Myocyte (in vitro differentiated cells): ENCODE results near the gene DAPK1. TPM values are rescaled to one million over a fixed set of nuclear protein-coding genes. Genes with fewer than 3 reads are reported as not detected.

ENCODE experiments used
- DNase-seq: peaks from one replicate; pipeline ENCODE4 v3.0.0-alpha.2; 2012; ENCODE audit warnings: low read depth
- total RNA-seq: library from RNA; depleted of rRNA; stranded (reverse); fragments of >200 nt; gene quantifications from 2 replicates; pipeline ENCODE4 v1.2.3, GENCODE V29; 2014

Gene DAPK1
- total RNA-seq, 1 donor from 2014 or later = 68.3 TPM

DNA sequence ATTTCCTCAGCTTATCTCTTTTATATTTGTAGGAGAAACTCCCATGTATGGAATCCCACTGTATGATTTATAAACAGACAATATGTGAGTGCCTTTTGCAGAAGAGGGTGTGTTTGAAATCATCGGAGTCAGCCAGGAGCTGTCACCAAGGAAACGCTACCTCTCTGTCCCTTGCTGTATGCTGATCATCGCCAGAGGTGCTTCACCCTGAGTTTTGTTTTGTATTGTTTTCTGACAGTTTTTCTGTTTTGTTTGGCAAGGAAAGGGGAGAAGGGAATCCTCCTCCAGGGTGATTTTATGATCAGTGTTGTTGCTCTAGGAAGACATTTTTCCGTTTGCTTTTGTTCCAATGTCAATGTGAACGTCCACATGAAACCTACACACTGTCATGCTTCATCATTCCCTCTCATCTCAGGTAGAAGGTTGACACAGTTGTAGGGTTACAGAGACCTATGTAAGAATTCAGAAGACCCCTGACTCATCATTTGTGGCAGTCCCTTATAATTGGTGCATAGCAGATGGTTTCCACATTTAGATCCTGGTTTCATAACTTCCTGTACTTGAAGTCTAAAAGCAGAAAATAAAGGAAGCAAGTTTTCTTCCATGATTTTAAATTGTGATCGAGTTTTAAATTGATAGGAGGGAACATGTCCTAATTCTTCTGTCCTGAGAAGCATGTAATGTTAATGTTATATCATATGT, 210.3 kb downstream of the DAPK1 start:
- DNase-seq = peak; percentile 32

DNA sequence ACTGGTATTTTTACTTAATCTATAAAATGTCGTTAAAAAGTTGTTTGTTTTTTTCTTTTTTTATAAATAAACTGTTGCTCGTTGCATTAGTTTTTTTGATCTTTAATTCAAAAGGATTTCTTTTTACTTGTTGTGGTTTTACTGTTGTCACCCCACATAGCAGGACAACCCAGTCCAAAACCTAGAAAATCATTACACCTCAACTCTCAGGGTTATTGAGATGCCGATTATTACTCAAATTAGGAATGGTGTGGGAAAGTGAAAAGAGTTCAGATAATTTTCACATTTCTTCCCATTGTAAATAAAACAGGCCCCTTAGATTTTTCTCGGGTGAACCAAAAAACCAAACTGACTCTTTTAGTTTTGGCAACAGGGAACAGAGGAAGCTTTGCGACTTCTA, 210.9 kb downstream of the DAPK1 start:
- no peak for DNase-seq

DNA sequence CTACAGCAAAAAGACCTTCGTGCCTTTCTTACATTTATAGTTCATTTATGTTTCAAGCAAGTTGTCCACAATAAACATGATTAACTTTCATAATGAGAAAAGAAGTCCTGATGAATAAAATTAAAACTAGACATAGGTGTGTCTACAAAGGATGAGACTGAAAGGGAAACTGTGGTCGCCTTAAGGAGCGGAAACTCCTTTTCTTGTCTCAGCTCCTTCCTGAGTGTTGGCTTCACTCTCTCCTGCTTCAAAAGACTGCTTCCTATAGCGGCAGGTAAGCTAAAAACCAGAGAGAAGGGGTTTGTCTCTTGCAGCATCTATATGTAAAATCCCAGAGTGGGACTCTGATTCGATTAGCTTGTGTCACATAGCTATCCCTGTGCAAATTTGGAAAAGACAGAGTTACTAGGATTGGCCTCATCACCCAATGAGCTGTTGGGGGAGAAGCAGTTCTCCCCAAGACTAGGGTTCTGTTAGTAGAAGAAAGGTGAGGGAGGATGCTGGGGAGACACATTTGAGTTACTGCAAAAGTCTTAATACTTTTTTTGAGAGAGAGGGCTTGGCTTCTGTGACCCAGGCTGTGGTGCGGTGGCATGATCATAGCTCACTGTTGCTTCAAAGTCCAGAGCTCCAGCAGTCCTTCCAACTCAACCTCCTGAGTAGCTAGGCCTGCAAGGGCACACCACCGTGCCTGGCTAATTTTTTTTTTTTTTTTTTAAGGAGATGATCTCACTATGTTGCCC, 211.5 kb downstream of the DAPK1 start:
- DNase-seq = no peak

- no peak for DNase-seq
These were observed 212.8 kb downstream of the DAPK1 start for GRCh38 chr9:87710443-87710842.

- DNase-seq = peak; percentile 87
These were observed 214.5 kb downstream of the DAPK1 start for GRCh38 chr9:87711857-87712800.

- DNase-seq = no peak
These were observed 215.2 kb downstream of the DAPK1 start for GRCh38 chr9:87712801-87713277.

DNA sequence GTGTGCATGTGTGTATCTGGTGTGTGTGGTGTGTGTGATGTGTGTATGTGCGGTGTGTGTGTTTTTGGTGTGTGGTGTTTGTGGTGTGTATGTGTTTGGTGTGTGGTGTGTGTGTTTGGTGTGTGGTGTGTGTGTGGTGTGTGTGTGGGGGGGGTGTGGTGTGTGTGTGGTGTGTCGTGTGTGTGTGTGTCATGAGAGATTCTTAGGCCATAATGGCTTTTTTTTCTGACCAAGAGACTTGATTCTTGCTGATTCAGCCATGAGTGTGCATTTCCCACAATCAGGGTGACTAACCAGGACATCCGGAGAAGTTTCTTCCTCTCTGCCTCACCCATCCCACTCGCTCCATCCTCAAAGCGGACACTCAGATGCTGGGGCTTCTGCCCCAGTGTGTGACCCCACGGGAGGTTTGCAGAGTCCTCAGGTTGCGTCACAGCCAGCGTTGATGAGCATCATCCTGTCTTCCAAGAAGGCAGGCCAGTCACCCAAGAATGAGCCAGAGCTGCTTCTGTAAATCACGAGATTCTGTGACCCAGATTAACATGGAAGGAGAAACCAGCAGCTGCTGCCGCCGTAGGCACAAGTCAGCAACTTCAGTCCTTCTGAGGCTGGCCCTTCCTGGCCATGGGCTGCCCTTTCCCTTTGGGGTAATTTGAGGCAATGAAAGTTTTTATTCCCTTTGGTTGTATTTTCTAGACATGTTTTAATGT, 215.8 kb downstream of the DAPK1 start:
- DNase-seq = peak; percentile 94

- DNase-seq = no peak
These were observed 216.3 kb downstream of the DAPK1 start for GRCh38 chr9:87713988-87714330.

DNA sequence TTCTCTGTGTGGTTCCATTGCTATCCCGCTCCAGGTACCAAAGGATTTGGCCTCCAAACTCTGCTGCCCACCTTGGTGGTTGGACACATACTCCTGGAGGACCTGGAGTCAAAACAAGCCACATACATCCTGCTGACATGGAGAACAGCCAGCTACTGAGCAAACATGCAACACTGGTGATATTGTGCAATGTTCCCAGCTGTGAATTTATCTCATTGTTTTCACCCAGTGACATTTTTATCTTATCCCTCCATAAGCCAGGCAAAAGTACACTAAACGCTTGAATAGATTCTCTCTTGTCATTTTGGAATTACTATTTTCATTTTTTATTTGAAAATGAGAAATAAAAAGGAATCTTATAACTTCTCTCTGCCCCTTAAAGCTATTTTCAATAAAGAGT, 217.2 kb downstream of the DAPK1 start:
- peak; percentile 77 for DNase-seq

DNA sequence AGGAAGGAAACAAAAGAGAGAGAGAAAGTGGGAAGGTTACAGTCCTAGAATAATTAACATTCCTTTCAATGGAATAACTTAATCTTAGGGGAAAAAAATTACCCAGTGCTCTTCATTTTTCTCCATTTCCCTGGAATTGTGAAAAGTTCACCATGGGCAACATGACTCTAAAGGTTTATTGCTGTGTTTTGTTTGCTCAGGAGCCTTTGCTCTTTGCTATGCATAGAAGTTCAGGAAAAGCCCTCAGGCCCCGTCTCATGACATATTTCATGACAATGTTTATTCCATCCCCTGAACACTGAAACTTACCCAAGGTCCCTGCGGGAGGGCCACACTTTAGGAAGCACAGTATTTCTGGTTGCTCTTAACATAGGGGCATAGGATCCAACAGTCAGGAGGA, 218.5 kb downstream of the DAPK1 start:
- no peak for DNase-seq

DNA sequence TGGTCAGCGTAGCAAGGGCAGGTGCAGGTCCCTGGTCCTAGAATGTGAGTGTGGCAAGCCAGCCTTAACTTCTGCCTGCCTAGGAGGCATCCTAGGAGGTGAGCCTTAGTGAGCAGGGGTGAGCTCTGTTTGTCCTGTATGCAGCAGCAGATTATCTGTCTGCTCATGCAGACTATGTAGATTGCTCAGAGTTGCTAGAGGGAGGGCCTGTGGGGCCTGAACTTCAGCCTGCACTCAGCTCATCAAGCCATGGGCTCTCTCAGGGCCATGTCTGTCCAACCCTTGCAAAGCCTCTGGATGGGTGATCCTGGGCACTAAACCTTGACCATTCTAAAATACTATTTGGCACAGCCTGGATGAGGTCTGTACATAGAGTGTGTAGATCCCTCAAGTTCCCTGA, 219.8 kb downstream of the DAPK1 start:
- DNase-seq = no peak

- DNase-seq = no peak
These were observed 220.6 kb downstream of the DAPK1 start for GRCh38 chr9:87718231-87718630.

DNA sequence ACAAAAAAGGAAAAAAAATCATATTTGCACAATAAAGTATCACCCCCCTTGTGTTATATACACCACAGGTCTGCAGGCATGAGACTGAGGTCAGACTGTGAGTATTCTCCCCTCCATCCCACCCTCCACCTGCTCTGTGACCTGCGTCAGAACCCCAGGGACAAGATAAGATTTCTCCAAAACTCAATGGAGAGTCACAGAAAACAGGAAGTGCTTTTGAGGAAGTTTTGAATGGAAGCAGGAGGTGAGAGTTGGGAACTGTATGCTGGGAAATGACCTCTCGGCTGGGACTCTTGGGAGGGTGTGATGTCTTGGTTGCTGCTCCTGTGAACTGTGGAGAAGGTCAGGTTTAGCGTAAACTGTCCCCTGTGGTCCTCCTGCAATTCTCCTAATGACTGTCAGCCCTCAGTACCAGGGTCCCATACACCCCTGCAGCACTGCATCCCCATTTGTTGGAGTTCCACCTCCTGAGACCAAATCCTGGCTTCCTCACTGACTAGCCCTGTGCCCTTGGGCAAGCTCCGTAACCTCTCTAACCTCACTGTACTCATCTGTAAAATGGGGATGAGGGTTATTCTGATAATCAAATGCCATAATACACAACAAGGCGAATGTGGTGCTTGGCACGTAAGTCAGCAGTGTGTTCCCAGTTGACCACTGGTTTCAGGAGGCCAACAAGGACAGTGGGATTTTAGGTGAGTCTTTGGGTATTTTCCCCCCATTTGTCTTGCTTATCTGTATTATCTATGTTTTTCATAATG, 221.4 kb downstream of the DAPK1 start:
- no peak for DNase-seq

- no peak for DNase-seq
These were observed 222.5 kb downstream of the DAPK1 start for GRCh38 chr9:87720173-87720572.

GRCh38 chr9:87722393-87723088, 224.9 kb downstream of the DAPK1 start:
- no peak for DNase-seq

- DNase-seq = peak; percentile 42
These were observed 227.8 kb downstream of the DAPK1 start for GRCh38 chr9:87725356-87725899.

DNA sequence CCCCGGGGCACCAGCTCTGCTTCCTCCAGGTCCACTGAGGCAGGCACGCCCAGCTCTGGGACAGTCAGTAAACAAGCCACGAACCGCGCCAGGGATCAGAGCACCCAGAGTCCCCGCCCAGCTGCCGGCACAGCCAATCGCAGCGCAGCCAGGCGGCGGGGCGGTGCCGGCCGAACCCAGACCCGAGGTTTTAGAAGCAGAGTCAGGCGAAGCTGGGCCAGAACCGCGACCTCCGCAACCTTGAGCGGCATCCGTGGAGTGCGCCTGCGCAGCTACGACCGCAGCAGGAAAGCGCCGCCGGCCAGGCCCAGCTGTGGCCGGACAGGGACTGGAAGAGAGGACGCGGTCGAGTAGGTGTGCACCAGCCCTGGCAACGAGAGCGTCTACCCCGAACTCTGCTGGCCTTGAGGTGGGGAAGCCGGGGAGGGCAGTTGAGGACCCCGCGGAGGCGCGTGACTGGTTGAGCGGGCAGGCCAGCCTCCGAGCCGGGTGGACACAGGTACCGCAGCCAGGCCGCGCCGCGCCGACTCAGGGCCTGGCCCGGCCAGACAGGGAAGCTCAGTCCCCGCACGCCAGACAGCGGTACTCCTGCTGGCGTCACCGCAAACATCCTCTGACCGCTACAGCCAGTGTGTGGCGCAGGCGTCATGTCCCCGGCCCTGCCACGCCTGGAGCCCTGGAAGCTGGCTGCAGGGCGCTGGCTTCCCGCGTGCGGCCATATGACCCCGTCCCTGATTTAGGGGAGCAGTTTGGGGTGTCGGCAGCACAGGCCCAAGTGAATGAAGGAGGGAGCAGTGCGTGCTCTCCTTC, 228.4 kb downstream of the DAPK1 start, which contains the start of gene CTSL:
TSS of gene CTSL (plus strand) at position 220 of the 810 bp plus-strand sequence. CDS start 1,485 bp downstream, outside the sequence.
- DNase-seq = peak; percentile 90

DNA sequence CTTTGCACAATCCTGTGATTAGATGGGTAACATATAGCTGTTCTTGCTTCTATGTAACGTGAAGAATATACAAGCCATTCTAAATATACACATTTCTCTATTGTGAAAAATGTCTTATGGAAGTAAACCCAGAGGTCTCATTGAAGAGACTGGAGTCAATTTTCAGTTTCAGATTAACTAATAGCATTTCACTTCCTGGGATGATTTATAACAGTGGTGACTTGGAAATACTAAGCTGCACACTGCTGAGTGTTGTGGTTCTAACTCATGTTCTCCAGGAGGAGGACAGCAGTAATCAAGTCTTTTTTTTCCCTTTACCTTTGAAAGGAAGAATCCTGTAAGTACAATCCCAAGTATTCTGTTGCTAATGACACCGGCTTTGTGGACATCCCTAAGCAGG, 231.6 kb downstream of the DAPK1 start:
- DNase-seq = no peak
